Vagina (tissue), 2 donors: Measurements from ENCODE around the gene RGS2. TPM values are rescaled to one million over a fixed set of nuclear protein-coding genes. Genes with fewer than 3 reads are reported as not detected.

ENCODE experiments used
- DNase-seq, 2 donors: peaks; one replicate each; pipeline ENCODE4 v3.0.0-alpha.2; 2017; ENCODE audit errors: extremely low spot score in 2 of 2
- H3K27ac ChIP-seq: fragments of 200-600 bp; sonication (generic); one replicate; pipeline ENCODE4 v1.5.1; 2019
- H3K27me3 ChIP-seq: fragments of 200-600 bp; sonication (generic); one replicate; pipeline ENCODE4 v1.5.1; 2019
- H3K36me3 ChIP-seq, 2 donors: fragments of 200-600 bp; sonication (generic); one replicate each; pipeline ENCODE4 v1.5.1; 2017 to 2019
- H3K4me1 ChIP-seq: fragments of 200-600 bp; sonication (generic); one replicate; pipeline ENCODE4 v1.5.1; 2019
- H3K4me3 ChIP-seq, 2 donors: fragments of 200-600 bp; sonication (generic); 1 replicate in 1 of 2; 2 replicates in 1 of 2; pipeline ENCODE4 v1.5.1; 2016 to 2019
- H3K9me3 ChIP-seq: fragments of 200-600 bp; sonication (generic); one replicate; pipeline ENCODE4 v1.5.1; 2019
- CTCF ChIP-seq, 3 experiments: fragments of 450-650 bp in 2 of 3; fragments of 200-600 bp in 1 of 3; sonication (generic) in 1 of 3; IDR thresholded peaks; one replicate each; pipeline ENCODE4 v1.5.1; 2017 to 2019; ENCODE audit warnings: antibody characterized with exemption in 3 of 3, mild to moderate bottlenecking in 2 of 3, moderate library complexity in 2 of 3
- POLR2A ChIP-seq, 2 donors: fragments of 450-650 bp; IDR thresholded peaks; one replicate each; pipeline ENCODE4 v1.6.1; 2017; ENCODE audit warnings: antibody characterized with exemption in 2 of 2, mild to moderate bottlenecking in 2 of 2, moderate library complexity in 2 of 2
- POLR2AphosphoS5 ChIP-seq, 2 donors: sonication (generic); formaldehyde crosslinking; IDR thresholded peaks; one replicate each; pipeline ENCODE4 v1.9.0; 2017; ENCODE audit warnings: antibody characterized with exemption in 2 of 2, mild to moderate bottlenecking in 2 of 2, low read depth in 1 of 2; ENCODE audit not compliant: insufficient read depth in 1 of 2
- intact Hi-C: fragments of 100-400 bp; cut with DNase I; formaldehyde crosslinking; loops from one replicate; pipeline ENCODE4 v1.15.1; 2023
- total RNA-seq: library from RNA; depleted of rRNA; stranded (reverse); fragments of >200 nt; gene quantifications from one replicate; pipeline ENCODE4 v1.2.3, GENCODE V29; 2016

Gene RGS2
- total RNA-seq, 1 donor from 2014 or later = 100 TPM

GRCh38 chr1:192859808-192860207 is 51.0 kb downstream of the RGS2 start:
- DNase-seq = no peak
- TF ChIP-seq POLR2A (IDR thresholded peaks at IDR 0.05) = no peak
- H3K4me1 ChIP-seq = no peaks in the 10 kb centered on the region
- H3K4me3 ChIP-seq = no peak overlapping the region
- no peaks in the 10 kb centered on the region for H3K9me3 ChIP-seq
- H3K36me3 ChIP-seq = no peaks in the 10 kb centered on the region
- no peak overlapping the region for H3K27ac ChIP-seq
- intact Hi-C loops = no loop called here
- no peaks in the 10 kb centered on the region for H3K27me3 ChIP-seq

- H3K27ac ChIP-seq = no peak overlapping the region
- H3K4me1 ChIP-seq = no peaks in the 10 kb centered on the region
- no peak overlapping the region for H3K4me3 ChIP-seq
- H3K36me3 ChIP-seq = no peaks in the 10 kb centered on the region
- intact Hi-C loops = no loop called here
- H3K9me3 ChIP-seq = no peaks in the 10 kb centered on the region
- no peak for TF ChIP-seq POLR2AphosphoS5 (IDR thresholded peaks at IDR 0.05; ENCODE audit: insufficient read depth in 1 of 2, low read depth in 1 of 2)
- TF ChIP-seq POLR2A (IDR thresholded peaks at IDR 0.05) = no peak
- TF ChIP-seq CTCF (IDR thresholded peaks at IDR 0.05) = no peak
- no peaks in the 10 kb centered on the region for H3K27me3 ChIP-seq
- no peak for DNase-seq
These were observed 51.8 kb downstream of the RGS2 start for GRCh38 chr1:192860478-192861185.

GRCh38 chr1:192861860-192862259 is 53.0 kb downstream of the RGS2 start:
- no peak overlapping the region for H3K4me3 ChIP-seq
- H3K27ac ChIP-seq = no peak overlapping the region
- no peak for DNase-seq
- no peaks in the 10 kb centered on the region for H3K9me3 ChIP-seq
- intact Hi-C loops = no loop called here
- TF ChIP-seq POLR2AphosphoS5 (IDR thresholded peaks at IDR 0.05; ENCODE audit: insufficient read depth in 1 of 2, low read depth in 1 of 2) (peak in 1 of 2 donors; percentile 8), CTCF (IDR thresholded peaks at IDR 0.05) (no peak)
- no peaks in the 10 kb centered on the region for H3K36me3 ChIP-seq
- H3K4me1 ChIP-seq = no peaks in the 10 kb centered on the region
- no peaks in the 10 kb centered on the region for H3K27me3 ChIP-seq

Other genes with a start within 250 kb of the RGS2 start
- gene RGS1, start 233.3 kb upstream of the RGS2 start, total RNA-seq = 145 TPM
- 0.98 TPM for gene RGS13, start 172.9 kb upstream of the RGS2 start, total RNA-seq